ENCODE measurements around the gene RLN3. TPM values are rescaled to one million over a fixed set of nuclear protein-coding genes. Genes with fewer than 3 reads are reported as not detected.
A peak's percentile ranks its signal among the peaks of the same experiment; 100 is the strongest.

The RLN3 gene
- total and polyA plus RNA-seq, 9 of the 15 experiments (the other 6 are each of a cell fraction or from before 2014, with no cell fraction given), result 0.31 to 1.2 (median 0.71) TPM; not detected in 6

DNA sequence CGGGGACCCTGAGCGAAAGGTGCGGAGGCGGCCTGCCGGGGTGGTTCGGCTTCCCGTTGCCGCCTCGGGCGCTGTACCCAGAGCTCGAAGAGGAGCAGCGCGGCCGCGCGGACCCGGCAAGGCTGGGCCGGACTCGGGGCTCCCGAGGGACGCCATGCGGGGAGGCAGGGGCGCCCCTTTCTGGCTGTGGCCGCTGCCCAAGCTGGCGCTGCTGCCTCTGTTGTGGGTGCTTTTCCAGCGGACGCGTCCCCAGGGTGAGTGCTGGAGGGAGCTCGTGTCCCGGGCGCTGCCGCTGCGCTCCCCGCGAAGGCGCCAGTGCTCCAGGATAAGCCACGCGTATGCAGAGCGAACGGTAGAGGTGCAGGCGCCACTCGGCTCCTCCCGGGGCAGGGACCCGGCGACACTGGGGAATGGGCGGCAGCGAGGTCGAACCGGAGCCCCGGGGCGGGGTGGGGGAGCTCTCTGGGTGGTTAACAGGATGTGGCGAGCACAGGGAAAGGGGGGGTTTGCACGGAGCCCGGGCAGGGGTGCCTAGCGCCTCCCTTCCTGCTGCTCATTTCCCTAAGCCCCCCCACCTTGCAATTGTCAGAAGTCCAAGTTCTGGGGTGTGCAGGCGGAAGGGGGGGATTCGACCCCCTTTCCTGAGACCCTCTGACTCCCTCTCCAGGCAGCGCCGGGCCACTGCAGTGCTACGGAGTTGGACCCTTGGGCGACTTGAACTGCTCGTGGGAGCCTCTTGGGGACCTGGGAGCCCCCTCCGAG is 4.0 kb downstream of the RLN3 start, which contains the start of gene IL27RA (continued):
- TF ChIP-seq MTA3 (IDR thresholded peaks at IDR 0.05; ENCODE audit: borderline replicate concordance) (peak; percentile 22; the same call in 1 of the 2 replicates), CXXC5 (CRISPR knock-in tag; IDR thresholded peaks at IDR 0.05) (peak; percentile 64), RUNX1 (IDR thresholded peaks at IDR 0.05; ENCODE audit: low read depth) (no peak), ZNF551 (CRISPR knock-in tag; IDR thresholded peaks at IDR 0.05) (no peak), EHMT2 (IDR thresholded peaks at IDR 0.05) (no peak), ZFP1 (CRISPR knock-in tag; IDR thresholded peaks at IDR 0.05) (no peak), ZNF431 (CRISPR knock-in tag; IDR thresholded peaks at IDR 0.05) (0 out of 2 replicates have a peak, but pooled peaks have one; percentile 14), PHF20 (IDR thresholded peaks at IDR 0.05; ENCODE audit: partially characterized antibody) (peak; percentile 56), POLR2B (IDR thresholded peaks at IDR 0.05; ENCODE audit: low read depth, partially characterized antibody) (peak; percentile 42), SREBF2 (CRISPR knock-in tag; IDR thresholded peaks at IDR 0.05) (no peak), ZNF146 (CRISPR knock-in tag; IDR thresholded peaks at IDR 0.05; ENCODE audit: unreplicated experiment) (no peak), TOE1 (IDR thresholded peaks at IDR 0.05; ENCODE audit: borderline replicate concordance) (peak; percentile 12; the same call in 1 of the 2 replicates), TOE1 (CRISPR knock-in tag; IDR thresholded peaks at IDR 0.05; ENCODE audit: borderline replicate concordance, low read depth) (no peak), NFE2L1 (tag; IDR thresholded peaks at IDR 0.05; ENCODE audit: borderline replicate concordance, low read depth) (no peak), MECOM (CRISPR knock-in tag; IDR thresholded peaks at IDR 0.05) (no peak), MBD2 (IDR thresholded peaks at IDR 0.05; ENCODE audit: borderline replicate concordance, low read depth) (peak; percentile 36; the same call in 1 of the 2 replicates), ETV5 (CRISPR knock-in tag; IDR thresholded peaks at IDR 0.05; ENCODE audit: low read depth) (0 out of 2 replicates have a peak, but pooled peaks have one; percentile 10), GATAD2A (IDR thresholded peaks at IDR 0.05) (peak; percentile 81; the same call in 1 of the 2 replicates), RBFOX2 (IDR thresholded peaks at IDR 0.05; ENCODE audit: low read depth, low read length) (peak; percentile 90)
- TF ChIP-seq, protein P1, sequence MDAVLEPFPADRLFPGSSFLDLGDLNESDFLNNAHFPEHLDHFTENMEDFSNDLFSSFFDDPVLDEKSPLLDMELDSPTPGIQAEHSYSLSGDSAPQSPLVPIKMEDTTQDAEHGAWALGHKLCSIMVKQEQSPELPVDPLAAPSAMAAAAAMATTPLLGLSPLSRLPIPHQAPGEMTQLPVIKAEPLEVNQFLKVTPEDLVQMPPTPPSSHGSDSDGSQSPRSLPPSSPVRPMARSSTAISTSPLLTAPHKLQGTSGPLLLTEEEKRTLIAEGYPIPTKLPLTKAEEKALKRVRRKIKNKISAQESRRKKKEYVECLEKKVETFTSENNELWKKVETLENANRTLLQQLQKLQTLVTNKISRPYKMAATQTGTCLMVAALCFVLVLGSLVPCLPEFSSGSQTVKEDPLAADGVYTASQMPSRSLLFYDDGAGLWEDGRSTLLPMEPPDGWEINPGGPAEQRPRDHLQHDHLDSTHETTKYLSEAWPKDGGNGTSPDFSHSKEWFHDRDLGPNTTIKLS (IDR thresholded peaks at IDR 0.05; ENCODE audit: borderline replicate concordance, low read depth), result 0 out of 2 replicates have a peak, but pooled peaks have one; percentile 47
- TF ChIP-seq, protein P2, sequence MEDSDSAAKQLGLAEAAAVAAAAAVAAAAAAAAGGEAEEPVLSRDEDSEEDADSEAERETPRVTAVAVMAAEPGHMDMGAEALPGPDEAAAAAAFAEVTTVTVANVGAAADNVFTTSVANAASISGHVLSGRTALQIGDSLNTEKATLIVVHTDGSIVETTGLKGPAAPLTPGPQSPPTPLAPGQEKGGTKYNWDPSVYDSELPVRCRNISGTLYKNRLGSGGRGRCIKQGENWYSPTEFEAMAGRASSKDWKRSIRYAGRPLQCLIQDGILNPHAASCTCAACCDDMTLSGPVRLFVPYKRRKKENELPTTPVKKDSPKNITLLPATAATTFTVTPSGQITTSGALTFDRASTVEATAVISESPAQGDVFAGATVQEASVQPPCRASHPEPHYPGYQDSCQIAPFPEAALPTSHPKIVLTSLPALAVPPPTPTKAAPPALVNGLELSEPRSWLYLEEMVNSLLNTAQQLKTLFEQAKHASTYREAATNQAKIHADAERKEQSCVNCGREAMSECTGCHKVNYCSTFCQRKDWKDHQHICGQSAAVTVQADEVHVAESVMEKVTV (CRISPR knock-in tag; IDR thresholded peaks at IDR 0.05), result peak; percentile 53; the same call in 1 of the 2 replicates
- TF ChIP-seq, protein P3, sequence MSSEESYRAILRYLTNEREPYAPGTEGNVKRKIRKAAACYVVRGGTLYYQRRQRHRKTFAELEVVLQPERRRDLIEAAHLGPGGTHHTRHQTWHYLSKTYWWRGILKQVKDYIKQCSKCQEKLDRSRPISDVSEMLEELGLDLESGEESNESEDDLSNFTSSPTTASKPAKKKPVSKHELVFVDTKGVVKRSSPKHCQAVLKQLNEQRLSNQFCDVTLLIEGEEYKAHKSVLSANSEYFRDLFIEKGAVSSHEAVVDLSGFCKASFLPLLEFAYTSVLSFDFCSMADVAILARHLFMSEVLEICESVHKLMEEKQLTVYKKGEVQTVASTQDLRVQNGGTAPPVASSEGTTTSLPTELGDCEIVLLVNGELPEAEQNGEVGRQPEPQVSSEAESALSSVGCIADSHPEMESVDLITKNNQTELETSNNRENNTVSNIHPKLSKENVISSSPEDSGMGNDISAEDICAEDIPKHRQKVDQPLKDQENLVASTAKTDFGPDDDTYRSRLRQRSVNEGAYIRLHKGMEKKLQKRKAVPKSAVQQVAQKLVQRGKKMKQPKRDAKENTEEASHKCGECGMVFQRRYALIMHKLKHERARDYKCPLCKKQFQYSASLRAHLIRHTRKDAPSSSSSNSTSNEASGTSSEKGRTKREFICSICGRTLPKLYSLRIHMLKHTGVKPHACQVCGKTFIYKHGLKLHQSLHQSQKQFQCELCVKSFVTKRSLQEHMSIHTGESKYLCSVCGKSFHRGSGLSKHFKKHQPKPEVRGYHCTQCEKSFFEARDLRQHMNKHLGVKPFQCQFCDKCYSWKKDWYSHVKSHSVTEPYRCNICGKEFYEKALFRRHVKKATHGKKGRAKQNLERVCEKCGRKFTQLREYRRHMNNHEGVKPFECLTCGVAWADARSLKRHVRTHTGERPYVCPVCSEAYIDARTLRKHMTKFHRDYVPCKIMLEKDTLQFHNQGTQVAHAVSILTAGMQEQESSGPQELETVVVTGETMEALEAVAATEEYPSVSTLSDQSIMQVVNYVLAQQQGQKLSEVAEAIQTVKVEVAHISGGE (CRISPR knock-in tag; IDR thresholded peaks at IDR 0.05), result peak in 1 of 3 experiments; percentile 69; a peak in 2 of 6 replicates

Measured in K562 (cell line).